ENCODE measurements around the gene SYPL1.

The SYPL1 gene

GRCh38 chr7:106050746-106051117 is 61.4 kb downstream of the SYPL1 start:
- DNase-seq (ENCODE audit: low spot score) = no peak
- in situ Hi-C loops (cut with MboI; ENCODE audit: low sequenced_read_pairs, unreplicated experiment) = loop anchor here (25.0 kb wide), 1 partner anchor 412 kb away; no protein-coding TSS in a partner anchor
- no peak for TF ChIP-seq CTCF (IDR thresholded peaks at IDR 0.05; ENCODE audit: borderline replicate concordance, control extremely low read depth, extremely low read depth, insufficient read depth, missing control alignments)

GRCh38 chr7:106050002-106050745 is 61.9 kb downstream of the SYPL1 start:
- no peak for DNase-seq (ENCODE audit: low spot score)
- in situ Hi-C loops (cut with MboI; ENCODE audit: low sequenced_read_pairs, unreplicated experiment) = loop anchor here (25.0 kb wide), 1 partner anchor 412 kb away; no protein-coding TSS in a partner anchor
- TF ChIP-seq CTCF (IDR thresholded peaks at IDR 0.05; ENCODE audit: borderline replicate concordance, control extremely low read depth, extremely low read depth, insufficient read depth, missing control alignments) = no peak

- no peak for TF ChIP-seq CTCF (IDR thresholded peaks at IDR 0.05; ENCODE audit: borderline replicate concordance, control extremely low read depth, extremely low read depth, insufficient read depth, missing control alignments)
- no peak for DNase-seq (ENCODE audit: low spot score)
- in situ Hi-C loops (cut with MboI; ENCODE audit: low sequenced_read_pairs, unreplicated experiment) = no loop called here
Measured at GRCh38 chr7:106049139-106049752, 62.9 kb downstream of the SYPL1 start.

GRCh38 chr7:106048706-106049020 is 63.4 kb downstream of the SYPL1 start:
- in situ Hi-C loops (cut with MboI; ENCODE audit: low sequenced_read_pairs, unreplicated experiment) = no loop called here
- no peak for TF ChIP-seq CTCF (IDR thresholded peaks at IDR 0.05; ENCODE audit: borderline replicate concordance, control extremely low read depth, extremely low read depth, insufficient read depth, missing control alignments)
- DNase-seq (ENCODE audit: low spot score) = no peak

GRCh38 chr7:106047818-106048705 is 64.0 kb downstream of the SYPL1 start:
- no peak for DNase-seq (ENCODE audit: low spot score)
- no peak for TF ChIP-seq CTCF (IDR thresholded peaks at IDR 0.05; ENCODE audit: borderline replicate concordance, control extremely low read depth, extremely low read depth, insufficient read depth, missing control alignments)
- in situ Hi-C loops (cut with MboI; ENCODE audit: low sequenced_read_pairs, unreplicated experiment) = no loop called here

- DNase-seq (ENCODE audit: low spot score) = no peak
- in situ Hi-C loops (cut with MboI; ENCODE audit: low sequenced_read_pairs, unreplicated experiment) = no loop called here
- TF ChIP-seq CTCF (IDR thresholded peaks at IDR 0.05; ENCODE audit: borderline replicate concordance, control extremely low read depth, extremely low read depth, insufficient read depth, missing control alignments) = no peak
Measured at GRCh38 chr7:106047184-106047583, 64.9 kb downstream of the SYPL1 start.

Data from GM13976 (cell line).